ENCODE measurements around the gene FCHSD2.

FCHSD2 gene

DNA sequence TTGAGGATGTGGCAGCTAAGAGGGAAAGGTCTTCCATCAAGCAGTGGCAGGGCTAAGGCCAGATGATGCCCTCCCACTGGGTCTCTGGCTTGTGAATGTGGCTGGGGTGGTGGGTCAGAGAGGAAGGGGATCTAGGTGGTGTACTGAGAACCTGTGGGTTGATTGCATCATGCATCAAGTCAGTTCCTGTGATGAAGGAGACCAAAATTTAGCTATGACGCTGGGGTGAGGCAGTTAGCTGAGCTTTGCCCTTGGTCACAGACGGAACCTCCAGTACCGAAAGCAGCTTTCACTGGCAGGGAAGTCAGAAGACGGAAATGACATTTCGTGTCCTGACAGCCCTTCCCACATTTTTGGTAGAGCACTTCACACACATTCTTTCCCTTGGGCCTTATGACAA lies 307.2 kb downstream of the FCHSD2 start:
- DNase-seq (ENCODE audit: extremely low spot score): no peak
- POLR2A ChIA-PET: no interaction called here
- TF ChIP-seq SUZ12 (IDR thresholded peaks at IDR 0.05) (no peak), BHLHE40 (IDR thresholded peaks at IDR 0.05; ENCODE audit: borderline replicate concordance) (no peak), TARDBP (IDR thresholded peaks at IDR 0.05) (no peak), FOXK2 (IDR thresholded peaks at IDR 0.05) (no peak), NFRKB (IDR thresholded peaks at IDR 0.05) (no peak), LEF1 (IDR thresholded peaks at IDR 0.05; ENCODE audit: borderline replicate concordance) (no peak), SP1 (IDR thresholded peaks at IDR 0.05) (no peak), FOXA1 (IDR thresholded peaks at IDR 0.05) (no peak), HDGF (IDR thresholded peaks at IDR 0.05; ENCODE audit: borderline replicate concordance) (no peak)
- TF ChIP-seq, protein P1, sequence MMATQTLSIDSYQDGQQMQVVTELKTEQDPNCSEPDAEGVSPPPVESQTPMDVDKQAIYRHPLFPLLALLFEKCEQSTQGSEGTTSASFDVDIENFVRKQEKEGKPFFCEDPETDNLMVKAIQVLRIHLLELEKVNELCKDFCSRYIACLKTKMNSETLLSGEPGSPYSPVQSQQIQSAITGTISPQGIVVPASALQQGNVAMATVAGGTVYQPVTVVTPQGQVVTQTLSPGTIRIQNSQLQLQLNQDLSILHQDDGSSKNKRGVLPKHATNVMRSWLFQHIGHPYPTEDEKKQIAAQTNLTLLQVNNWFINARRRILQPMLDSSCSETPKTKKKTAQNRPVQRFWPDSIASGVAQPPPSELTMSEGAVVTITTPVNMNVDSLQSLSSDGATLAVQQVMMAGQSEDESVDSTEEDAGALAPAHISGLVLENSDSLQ (IDR thresholded peaks at IDR 0.05): no peak
- CTCF ChIA-PET: no interaction called here

DNA sequence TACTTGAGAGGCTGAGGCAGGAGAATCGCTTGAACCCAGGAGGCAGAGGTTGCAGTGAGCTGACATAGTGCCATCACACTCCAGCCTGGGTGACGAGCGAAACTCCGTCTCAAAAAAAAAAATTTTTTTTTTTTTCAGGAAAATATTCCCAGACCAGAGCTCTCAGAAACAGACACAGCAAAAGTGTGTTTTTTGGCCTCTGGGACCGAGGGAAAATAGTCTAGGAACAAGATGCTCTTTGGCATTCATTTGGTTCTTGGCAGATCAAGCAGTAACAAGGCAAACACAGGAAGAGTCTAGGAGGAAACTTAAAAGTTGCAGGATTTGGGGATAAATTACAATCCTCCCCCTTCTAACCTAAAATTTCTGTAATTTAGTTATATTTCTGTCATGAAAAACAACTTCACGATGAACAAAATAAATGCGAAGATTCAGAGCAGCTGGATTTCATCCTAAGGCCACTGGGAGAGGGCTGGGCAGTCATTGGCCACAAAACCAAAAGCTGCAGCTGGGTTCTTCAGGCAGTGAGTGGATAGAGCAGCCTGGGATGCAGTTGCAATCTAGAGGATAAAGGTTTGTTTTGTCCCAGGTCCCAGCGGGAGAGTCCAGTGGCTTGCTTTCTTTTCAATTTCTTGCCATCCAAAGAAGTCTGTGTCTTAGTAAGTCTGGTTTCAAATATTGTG lies 308.2 kb downstream of the FCHSD2 start:
- POLR2A ChIA-PET: no interaction called here
- no peak for TF ChIP-seq L3MBTL2 (conservative IDR thresholded peaks at IDR 0.05)
- no peak for TF ChIP-seq FOXM1 (IDR thresholded peaks at IDR 0.05; ENCODE audit: borderline replicate concordance)
- no peak for TF ChIP-seq CTBP1 (IDR thresholded peaks at IDR 0.05; ENCODE audit: borderline replicate concordance)
- TF ChIP-seq SP1 (IDR thresholded peaks at IDR 0.05): no peak
- TF ChIP-seq HDGF (IDR thresholded peaks at IDR 0.05; ENCODE audit: borderline replicate concordance): no peak

DNA sequence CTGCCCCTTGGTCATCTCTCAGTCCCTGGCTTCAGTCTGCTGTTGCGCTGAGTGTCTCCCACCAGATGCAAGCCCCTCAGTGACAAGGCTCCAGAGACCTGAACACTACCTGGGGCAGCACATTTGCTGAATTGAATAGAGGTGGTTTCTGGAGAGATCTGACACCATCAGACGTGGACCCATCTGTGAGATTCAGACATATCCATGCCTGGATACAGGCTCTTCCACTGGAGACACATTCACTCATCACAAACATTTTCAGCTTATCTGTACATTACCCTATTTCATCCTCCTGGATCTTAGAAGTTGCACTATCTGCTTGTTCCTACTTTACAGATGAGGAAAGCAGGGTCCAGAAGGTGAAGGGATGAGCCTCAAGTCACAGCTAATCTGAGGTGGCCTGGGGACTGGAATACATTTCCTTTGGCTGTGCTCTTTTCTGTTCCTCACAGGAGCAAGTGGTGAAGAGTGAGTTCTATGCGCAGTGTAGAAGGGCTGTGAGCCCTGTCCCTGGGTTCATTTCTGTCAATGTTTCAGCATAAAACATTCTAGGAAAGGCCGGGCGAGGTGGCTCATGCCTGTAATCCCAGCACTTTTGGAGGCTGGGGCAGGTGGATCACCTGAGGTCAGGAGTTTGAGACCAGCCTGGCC lies 308.9 kb downstream of the FCHSD2 start:
- no peak for DNase-seq (ENCODE audit: extremely low spot score)
- TF ChIP-seq FOXM1 (IDR thresholded peaks at IDR 0.05; ENCODE audit: borderline replicate concordance) (no peak), HDGF (IDR thresholded peaks at IDR 0.05; ENCODE audit: borderline replicate concordance) (no peak), SP1 (IDR thresholded peaks at IDR 0.05) (no peak), LEF1 (IDR thresholded peaks at IDR 0.05; ENCODE audit: borderline replicate concordance) (no peak), ARNT (IDR thresholded peaks at IDR 0.05) (no peak)
- POLR2A ChIA-PET: no interaction called here
- CTCF ChIA-PET: no interaction called here

More for the DNA sequence above, 308.2 kb downstream of the FCHSD2 start:
- no peak for DNase-seq (ENCODE audit: extremely low spot score)
- CTCF ChIA-PET: no interaction called here

DNA sequence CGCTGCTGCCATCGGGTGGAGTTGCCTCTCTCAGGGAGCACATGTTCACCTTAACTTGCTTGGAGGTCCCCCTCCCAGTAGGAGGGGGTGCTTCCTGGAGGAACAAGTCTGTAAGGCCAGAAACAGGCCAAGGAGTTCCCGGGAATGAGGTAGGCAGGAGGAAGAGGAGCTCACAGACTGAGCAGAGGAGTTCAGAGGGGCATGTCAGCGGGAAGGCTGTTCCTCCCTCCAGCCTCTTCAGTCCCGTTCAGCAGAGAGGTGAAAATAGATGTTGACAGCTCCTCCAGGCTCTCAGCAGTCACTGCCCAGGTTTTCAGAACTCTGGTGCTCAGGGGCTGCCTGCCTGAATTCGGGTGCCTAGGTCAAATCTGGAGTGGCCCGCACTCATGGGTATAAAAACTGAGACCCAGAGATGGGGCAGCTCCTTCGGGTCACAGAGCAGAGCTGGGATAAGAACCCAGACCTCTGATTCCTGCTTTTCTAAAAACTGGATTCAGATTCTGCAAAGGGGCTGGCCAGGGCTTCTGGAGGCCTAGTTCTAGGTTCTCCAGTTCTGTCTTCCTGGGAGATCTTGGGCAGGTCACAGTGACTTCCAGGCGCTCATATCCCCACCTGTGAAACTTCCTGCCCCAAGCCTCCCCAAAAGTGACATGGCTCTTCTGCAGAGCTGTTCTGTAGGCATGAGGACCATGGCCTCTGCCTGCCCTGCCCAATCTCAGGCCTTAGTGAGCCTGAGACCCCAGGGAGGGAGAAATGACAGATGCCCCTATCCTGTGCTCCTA lies 309.6 kb downstream of the FCHSD2 start:
- POLR2A ChIA-PET: no interaction called here

DNA sequence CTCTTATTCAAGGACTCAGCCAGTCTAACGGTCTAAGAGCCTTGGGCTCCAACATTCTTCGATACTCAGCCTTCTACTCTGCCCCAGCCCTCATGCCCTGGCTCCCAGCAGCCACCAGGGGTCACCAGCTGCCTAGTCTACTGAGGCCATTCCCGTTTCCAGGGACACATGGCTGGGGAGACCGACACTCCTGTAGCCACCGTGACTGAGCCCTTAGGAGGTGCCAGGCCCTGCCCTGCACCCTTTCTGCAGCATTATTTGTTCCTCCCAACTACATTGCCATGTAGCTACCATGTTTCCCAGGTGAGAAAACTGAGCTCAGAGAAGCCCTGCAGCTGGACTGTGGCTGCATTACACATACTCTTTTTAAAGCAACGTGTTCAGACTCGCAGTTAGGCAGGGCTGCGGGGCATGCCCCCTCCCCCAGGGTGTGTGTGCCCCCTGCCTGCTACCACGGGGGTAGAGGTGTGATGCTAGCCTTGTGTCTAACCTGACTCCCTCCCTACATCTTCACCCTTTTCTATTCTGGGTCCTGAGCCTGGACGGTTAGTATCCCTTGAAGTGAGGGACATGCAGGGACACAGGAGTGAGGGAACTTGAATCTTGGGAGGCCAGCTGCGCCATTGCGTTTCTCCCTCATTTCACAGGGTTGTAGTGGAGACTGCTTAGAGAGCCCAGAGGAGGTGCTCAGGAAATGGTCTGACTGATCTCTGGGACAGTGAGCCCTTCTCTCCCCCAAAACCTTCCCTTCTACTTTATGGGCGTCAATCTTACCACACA lies 310.4 kb downstream of the FCHSD2 start:
- TF ChIP-seq BHLHE40 (IDR thresholded peaks at IDR 0.05; ENCODE audit: borderline replicate concordance): no peak
- no peak for TF ChIP-seq ZNF384 (IDR thresholded peaks at IDR 0.05)
- TF ChIP-seq FOXM1 (IDR thresholded peaks at IDR 0.05; ENCODE audit: borderline replicate concordance): no peak
- TF ChIP-seq ARNT (IDR thresholded peaks at IDR 0.05): no peak
- TF ChIP-seq TARDBP (IDR thresholded peaks at IDR 0.05): no peak
- no peak for TF ChIP-seq ELF4 (IDR thresholded peaks at IDR 0.05)
- TF ChIP-seq SUZ12 (IDR thresholded peaks at IDR 0.05): no peak
- TF ChIP-seq FOXK2 (IDR thresholded peaks at IDR 0.05): no peak
- TF ChIP-seq LEF1 (IDR thresholded peaks at IDR 0.05; ENCODE audit: borderline replicate concordance): no peak
- no peak; the same call in 1 of the 2 replicates for TF ChIP-seq L3MBTL2 (conservative IDR thresholded peaks at IDR 0.05)
- TF ChIP-seq NFRKB (IDR thresholded peaks at IDR 0.05): no peak
- no peak for TF ChIP-seq FOXA1 (IDR thresholded peaks at IDR 0.05)
- no peak for TF ChIP-seq SP1 (IDR thresholded peaks at IDR 0.05)
- no peak for TF ChIP-seq HDGF (IDR thresholded peaks at IDR 0.05; ENCODE audit: borderline replicate concordance)
- TF ChIP-seq, protein P1 (IDR thresholded peaks at IDR 0.05): no peak
- TF ChIP-seq CTBP1 (IDR thresholded peaks at IDR 0.05; ENCODE audit: borderline replicate concordance): no peak
- DNase-seq (ENCODE audit: extremely low spot score): peak; percentile 69
- ChIA-PET CTCF (interaction anchor here (0.6 to 2.4 kb wide), 3 partner anchors 35 to 347 kb away, joined by 3 to 15 read pairs (median 3); no protein-coding TSS in a partner anchor), POLR2A (no interaction called here)

More for the DNA sequence above, 309.6 kb downstream of the FCHSD2 start:
- CTCF ChIA-PET: interaction anchor here (0.6 to 2.4 kb wide), 3 partner anchors 35 to 346 kb away, joined by 3 to 15 read pairs (median 3); no protein-coding TSS in a partner anchor
- no peak for DNase-seq (ENCODE audit: extremely low spot score)
- TF ChIP-seq TARDBP (IDR thresholded peaks at IDR 0.05): no peak
- TF ChIP-seq SP1 (IDR thresholded peaks at IDR 0.05): no peak
- no peak for TF ChIP-seq ELF4 (IDR thresholded peaks at IDR 0.05)
- TF ChIP-seq L3MBTL2 (conservative IDR thresholded peaks at IDR 0.05): no peak
- no peak for TF ChIP-seq FOXK2 (IDR thresholded peaks at IDR 0.05)
- no peak for TF ChIP-seq ZNF384 (IDR thresholded peaks at IDR 0.05)
- TF ChIP-seq HDGF (IDR thresholded peaks at IDR 0.05; ENCODE audit: borderline replicate concordance): no peak
- no peak for TF ChIP-seq SUZ12 (IDR thresholded peaks at IDR 0.05)
- no peak for TF ChIP-seq ARNT (IDR thresholded peaks at IDR 0.05)
- TF ChIP-seq BHLHE40 (IDR thresholded peaks at IDR 0.05; ENCODE audit: borderline replicate concordance): no peak
- TF ChIP-seq FOXM1 (IDR thresholded peaks at IDR 0.05; ENCODE audit: borderline replicate concordance): no peak
- TF ChIP-seq CTBP1 (IDR thresholded peaks at IDR 0.05; ENCODE audit: borderline replicate concordance): no peak
- TF ChIP-seq LEF1 (IDR thresholded peaks at IDR 0.05; ENCODE audit: borderline replicate concordance): no peak
- no peak for TF ChIP-seq NFRKB (IDR thresholded peaks at IDR 0.05)
- TF ChIP-seq, protein P1 (IDR thresholded peaks at IDR 0.05): no peak
- no peak for TF ChIP-seq FOXA1 (IDR thresholded peaks at IDR 0.05)
